ENCODE results near the gene SMS. TPM values are rescaled to one million over a fixed set of nuclear protein-coding genes. Genes with fewer than 3 reads are reported as not detected.
A peak's percentile ranks its signal among the peaks of the same experiment; 100 is the strongest.

The SMS gene
- total and polyA plus RNA-seq, 10 of the 15 experiments (the other 5 are each of a cell fraction or from before 2014, with no cell fraction given), result 55.8 to 156 (median 114) TPM

DNA sequence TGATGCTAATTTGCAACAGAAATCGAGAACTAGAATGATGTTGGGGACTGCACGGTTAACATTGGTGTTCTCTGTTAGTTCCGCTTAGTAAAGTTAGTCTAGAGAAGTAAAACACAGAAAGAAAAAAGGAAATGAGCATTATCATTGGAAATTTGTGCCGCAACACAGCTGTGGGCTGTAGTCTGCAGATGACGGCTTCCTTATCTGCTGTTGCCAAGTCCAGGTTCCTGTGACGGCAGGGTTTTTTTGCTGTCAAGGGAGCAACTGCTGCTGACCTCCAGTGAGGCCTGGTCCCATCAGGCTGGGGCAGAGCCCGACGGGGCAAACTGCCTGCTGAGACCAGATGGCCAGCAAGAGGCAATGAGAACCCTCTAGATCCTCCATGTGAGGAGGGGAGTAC lies 52.8 kb downstream of the SMS start:
- Histone ChIP-seq H2AFZ (ENCODE audit: control insufficient read depth, low read depth, low read length) (no peak overlapping the region), H3K4me3 (no peak overlapping the region), H3K79me2 (ENCODE audit: control insufficient read depth, insufficient read depth, low read length) (no peaks in the 10 kb centered on the region), H3K27me3 (replicated peaks in 1 of 2; ENCODE audit: control insufficient read depth in 2 of 2, insufficient read depth in 2 of 2, low read length in 1 of 2) (no peaks in the 10 kb centered on the region), H3K4me1 (ENCODE audit: control insufficient read depth, insufficient read depth, low read length) (peaks cover 16% of the 10 kb centered on the region), H3K9me3 (replicated peaks; ENCODE audit: control insufficient read depth, insufficient read depth, low read length) (no peaks in the 10 kb centered on the region), H3K9ac (ENCODE audit: control insufficient read depth, insufficient read depth, low read length) (no peak overlapping the region), H3K4me2 (ENCODE audit: control insufficient read depth, insufficient read depth) (no peak overlapping the region), H3K27ac (ENCODE audit: control insufficient read depth, insufficient read depth) (peak overlapping the region; percentile 62), H4K20me1 (ENCODE audit: control insufficient read depth, insufficient read depth) (no peaks in the 10 kb centered on the region), H3K36me3 (ENCODE audit: control insufficient read depth in 2 of 2, insufficient read depth in 2 of 2, low read length in 1 of 2) (peaks cover 0 to 4% of the 10 kb centered on the region in 2 experiments; a peak in 2 of 4 replicates)
- RAD21 ChIA-PET (ENCODE audit: unreplicated experiment), result interaction anchor here (1.0 to 8.8 kb wide), 7 partner anchors 38 to 73 kb away, joined by 3 to 82 read pairs (median 3); no protein-coding TSS in a partner anchor
- CTCF ChIA-PET, result interaction anchor here (0.6 to 1.7 kb wide), 5 partner anchors 8 to 396 kb away, joined by 3 to 6 read pairs (median 3); no protein-coding TSS in a partner anchor
- SMC1A ChIA-PET (ENCODE audit: uncharacterized antibody, unreplicated experiment), result interaction anchor here (0.6 to 12.2 kb wide), 8 partner anchors 19 to 167 kb away, joined by 3 to 168 read pairs (median 27); partner anchors contain the start of gene PHEX
- 25% methylated on average over 8 of the region's 8 CpGs for WGBS (ENCODE audit: insufficient coverage, insufficient replicate concordance, low lambda C conversion rate, missing lambda C conversion rate)
- intact Hi-C loops (cut with micrococcal nuclease; ENCODE audit: unreplicated experiment) (no loop called here), in situ Hi-C loops (cut with MboI) (no loop called here)
- DNase-seq (ENCODE audit: low read depth, low spot score) (peak; percentile 30), FAIRE-seq (no peak), ATAC-seq (peak; percentile 36)
- POLR2A ChIA-PET, result interaction anchor here (0.6 to 4.3 kb wide), 6 partner anchors 9 to 124 kb away, joined by 3 to 23 read pairs (median 3); no protein-coding TSS in a partner anchor
- no TSS peak for BruUV-seq (replicated peaks)
- no peak for TF ChIP-seq SREBF1 (IDR thresholded peaks at IDR 0.05; ENCODE audit: low read length)
- peak; percentile 40; the same call in 1 of the 2 replicates for TF ChIP-seq CREM (IDR thresholded peaks at IDR 0.05; ENCODE audit: low read depth)
- TF ChIP-seq, protein P1, sequence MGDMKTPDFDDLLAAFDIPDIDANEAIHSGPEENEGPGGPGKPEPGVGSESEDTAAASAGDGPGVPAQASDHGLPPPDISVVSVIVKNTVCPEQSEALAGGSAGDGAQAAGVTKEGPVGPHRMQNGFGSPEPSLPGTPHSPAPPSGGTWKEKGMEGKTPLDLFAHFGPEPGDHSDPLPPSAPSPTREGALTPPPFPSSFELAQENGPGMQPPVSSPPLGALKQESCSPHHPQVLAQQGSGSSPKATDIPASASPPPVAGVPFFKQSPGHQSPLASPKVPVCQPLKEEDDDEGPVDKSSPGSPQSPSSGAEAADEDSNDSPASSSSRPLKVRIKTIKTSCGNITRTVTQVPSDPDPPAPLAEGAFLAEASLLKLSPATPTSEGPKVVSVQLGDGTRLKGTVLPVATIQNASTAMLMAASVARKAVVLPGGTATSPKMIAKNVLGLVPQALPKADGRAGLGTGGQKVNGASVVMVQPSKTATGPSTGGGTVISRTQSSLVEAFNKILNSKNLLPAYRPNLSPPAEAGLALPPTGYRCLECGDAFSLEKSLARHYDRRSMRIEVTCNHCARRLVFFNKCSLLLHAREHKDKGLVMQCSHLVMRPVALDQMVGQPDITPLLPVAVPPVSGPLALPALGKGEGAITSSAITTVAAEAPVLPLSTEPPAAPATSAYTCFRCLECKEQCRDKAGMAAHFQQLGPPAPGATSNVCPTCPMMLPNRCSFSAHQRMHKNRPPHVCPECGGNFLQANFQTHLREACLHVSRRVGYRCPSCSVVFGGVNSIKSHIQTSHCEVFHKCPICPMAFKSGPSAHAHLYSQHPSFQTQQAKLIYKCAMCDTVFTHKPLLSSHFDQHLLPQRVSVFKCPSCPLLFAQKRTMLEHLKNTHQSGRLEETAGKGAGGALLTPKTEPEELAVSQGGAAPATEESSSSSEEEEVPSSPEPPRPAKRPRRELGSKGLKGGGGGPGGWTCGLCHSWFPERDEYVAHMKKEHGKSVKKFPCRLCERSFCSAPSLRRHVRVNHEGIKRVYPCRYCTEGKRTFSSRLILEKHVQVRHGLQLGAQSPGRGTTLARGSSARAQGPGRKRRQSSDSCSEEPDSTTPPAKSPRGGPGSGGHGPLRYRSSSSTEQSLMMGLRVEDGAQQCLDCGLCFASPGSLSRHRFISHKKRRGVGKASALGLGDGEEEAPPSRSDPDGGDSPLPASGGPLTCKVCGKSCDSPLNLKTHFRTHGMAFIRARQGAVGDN (IDR thresholded peaks at IDR 0.05), result peak; percentile 61; the same call in 1 of the 2 replicates
- TF ChIP-seq TCF3 (IDR thresholded peaks at IDR 0.05; ENCODE audit: borderline replicate concordance, insufficient read depth, low read depth, low read length), result 0 out of 2 replicates have a peak, but pooled peaks have one; percentile 29
- peak; percentile 38; the same call in 1 of the 2 replicates for TF ChIP-seq RUNX3 (IDR thresholded peaks at IDR 0.05; ENCODE audit: low read length)
- peak; percentile 49; the same call in 1 of the 2 replicates for TF ChIP-seq SPI1 (IDR thresholded peaks at IDR 0.05; ENCODE audit: borderline replicate concordance, insufficient read depth, low read depth, low read length)
- no peak for TF ChIP-seq STAT1 (conservative IDR thresholded peaks at IDR 0.05)
- peak; percentile 35; the same call in 1 of the 2 replicates for TF ChIP-seq CREB1 (IDR thresholded peaks at IDR 0.05; ENCODE audit: low read depth)
- no peak for TF ChIP-seq HCFC1 (IDR thresholded peaks at IDR 0.05; ENCODE audit: low read length)
- TF ChIP-seq TCF12 (IDR thresholded peaks at IDR 0.05; ENCODE audit: low read depth, low read length), result peak; percentile 59; the same call in 1 of the 2 replicates
- TF ChIP-seq, protein P2, sequence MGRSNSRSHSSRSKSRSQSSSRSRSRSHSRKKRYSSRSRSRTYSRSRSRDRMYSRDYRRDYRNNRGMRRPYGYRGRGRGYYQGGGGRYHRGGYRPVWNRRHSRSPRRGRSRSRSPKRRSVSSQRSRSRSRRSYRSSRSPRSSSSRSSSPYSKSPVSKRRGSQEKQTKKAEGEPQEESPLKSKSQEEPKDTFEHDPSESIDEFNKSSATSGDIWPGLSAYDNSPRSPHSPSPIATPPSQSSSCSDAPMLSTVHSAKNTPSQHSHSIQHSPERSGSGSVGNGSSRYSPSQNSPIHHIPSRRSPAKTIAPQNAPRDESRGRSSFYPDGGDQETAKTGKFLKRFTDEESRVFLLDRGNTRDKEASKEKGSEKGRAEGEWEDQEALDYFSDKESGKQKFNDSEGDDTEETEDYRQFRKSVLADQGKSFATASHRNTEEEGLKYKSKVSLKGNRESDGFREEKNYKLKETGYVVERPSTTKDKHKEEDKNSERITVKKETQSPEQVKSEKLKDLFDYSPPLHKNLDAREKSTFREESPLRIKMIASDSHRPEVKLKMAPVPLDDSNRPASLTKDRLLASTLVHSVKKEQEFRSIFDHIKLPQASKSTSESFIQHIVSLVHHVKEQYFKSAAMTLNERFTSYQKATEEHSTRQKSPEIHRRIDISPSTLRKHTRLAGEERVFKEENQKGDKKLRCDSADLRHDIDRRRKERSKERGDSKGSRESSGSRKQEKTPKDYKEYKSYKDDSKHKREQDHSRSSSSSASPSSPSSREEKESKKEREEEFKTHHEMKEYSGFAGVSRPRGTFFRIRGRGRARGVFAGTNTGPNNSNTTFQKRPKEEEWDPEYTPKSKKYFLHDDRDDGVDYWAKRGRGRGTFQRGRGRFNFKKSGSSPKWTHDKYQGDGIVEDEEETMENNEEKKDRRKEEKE (IDR thresholded peaks at IDR 0.05), result no peak
- no peak for TF ChIP-seq SRF (IDR thresholded peaks at IDR 0.05; ENCODE audit: low read depth in 2 of 2, low read length in 2 of 2)
- TF ChIP-seq, protein P3, sequence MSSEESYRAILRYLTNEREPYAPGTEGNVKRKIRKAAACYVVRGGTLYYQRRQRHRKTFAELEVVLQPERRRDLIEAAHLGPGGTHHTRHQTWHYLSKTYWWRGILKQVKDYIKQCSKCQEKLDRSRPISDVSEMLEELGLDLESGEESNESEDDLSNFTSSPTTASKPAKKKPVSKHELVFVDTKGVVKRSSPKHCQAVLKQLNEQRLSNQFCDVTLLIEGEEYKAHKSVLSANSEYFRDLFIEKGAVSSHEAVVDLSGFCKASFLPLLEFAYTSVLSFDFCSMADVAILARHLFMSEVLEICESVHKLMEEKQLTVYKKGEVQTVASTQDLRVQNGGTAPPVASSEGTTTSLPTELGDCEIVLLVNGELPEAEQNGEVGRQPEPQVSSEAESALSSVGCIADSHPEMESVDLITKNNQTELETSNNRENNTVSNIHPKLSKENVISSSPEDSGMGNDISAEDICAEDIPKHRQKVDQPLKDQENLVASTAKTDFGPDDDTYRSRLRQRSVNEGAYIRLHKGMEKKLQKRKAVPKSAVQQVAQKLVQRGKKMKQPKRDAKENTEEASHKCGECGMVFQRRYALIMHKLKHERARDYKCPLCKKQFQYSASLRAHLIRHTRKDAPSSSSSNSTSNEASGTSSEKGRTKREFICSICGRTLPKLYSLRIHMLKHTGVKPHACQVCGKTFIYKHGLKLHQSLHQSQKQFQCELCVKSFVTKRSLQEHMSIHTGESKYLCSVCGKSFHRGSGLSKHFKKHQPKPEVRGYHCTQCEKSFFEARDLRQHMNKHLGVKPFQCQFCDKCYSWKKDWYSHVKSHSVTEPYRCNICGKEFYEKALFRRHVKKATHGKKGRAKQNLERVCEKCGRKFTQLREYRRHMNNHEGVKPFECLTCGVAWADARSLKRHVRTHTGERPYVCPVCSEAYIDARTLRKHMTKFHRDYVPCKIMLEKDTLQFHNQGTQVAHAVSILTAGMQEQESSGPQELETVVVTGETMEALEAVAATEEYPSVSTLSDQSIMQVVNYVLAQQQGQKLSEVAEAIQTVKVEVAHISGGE (CRISPR knock-in tag; IDR thresholded peaks at IDR 0.05), result no peak
